ENCODE results near the gene PIGA. TPM values are rescaled to one million over a fixed set of nuclear protein-coding genes. Genes with fewer than 3 reads are reported as not detected.

PIGA gene
- 10 to 100 TPM; 13.5 to 22.4 (median 18.9) TPM for polyA plus RNA-seq (ENCODE audit: insufficient read length in 3 of 3)
- long read RNA-seq, donor 1, partial matches to known transcripts = 0 of 2 reads
- long read RNA-seq, donor 1, other reads (novel, unspliced or antisense) = 0 of 2 reads
- long read RNA-seq, donor 2, partial matches to known transcripts = 0 of 2 reads
- long read RNA-seq, donor 2, other reads (novel, unspliced or antisense) = 0 of 2 reads
- long read RNA-seq, donor 3, partial matches to known transcripts = 0 of 2 reads
- long read RNA-seq, donor 3, other reads (novel, unspliced or antisense) = 0 of 2 reads
- long read RNA-seq, donor 4, partial matches to known transcripts = 0 of 3 reads
- long read RNA-seq, donor 4, other reads (novel, unspliced or antisense) = 0 of 3 reads
- long read RNA-seq, donor 5, partial matches to known transcripts = 0 of 3 reads
- long read RNA-seq, donor 5, other reads (novel, unspliced or antisense) = 0 of 3 reads
- long read RNA-seq, donor 6, partial matches to known transcripts = 0 of 5 reads
- long read RNA-seq, donor 6, other reads (novel, unspliced or antisense) = 0 of 5 reads
- long read RNA-seq, donor 7 = 0 reads
- long read RNA-seq, donor 8, partial matches to known transcripts = 0 of 3 reads
- long read RNA-seq, donor 8, other reads (novel, unspliced or antisense) = 0 of 3 reads
- long read RNA-seq, donor 9 = 0 reads
- long read RNA-seq, donor 10, partial matches to known transcripts = 0 of 2 reads
- long read RNA-seq, donor 10, other reads (novel, unspliced or antisense) = 0 of 2 reads
- long read RNA-seq, donor 11, partial matches to known transcripts = 0 of 1 reads
- long read RNA-seq, donor 11, other reads (novel, unspliced or antisense) = 0 of 1 reads
- long read RNA-seq, donor 12 = 0 reads
- long read RNA-seq, donor 13, partial matches to known transcripts = 0 of 3 reads
- long read RNA-seq, donor 13, other reads (novel, unspliced or antisense) = 0 of 3 reads
- long read RNA-seq, donor 14, partial matches to known transcripts = 0 of 3 reads
- long read RNA-seq, donor 14, other reads (novel, unspliced or antisense) = 0 of 3 reads
- long read RNA-seq, donor 15, partial matches to known transcripts = 0 of 2 reads
- long read RNA-seq, donor 15, other reads (novel, unspliced or antisense) = 0 of 2 reads
- long read RNA-seq, donor 16, transcript PIGA-208 (1 exons, 1,320 nt) = major isoform, 5 of 7 reads
- long read RNA-seq, donor 16, partial matches to known transcripts = 0 of 7 reads
- long read RNA-seq, donor 16, other reads (novel, unspliced or antisense) = 0 of 7 reads

GRCh38 chrX:15335135-15336022, at the start of gene PIGA:
Gene PIGA (minus strand): TSS chrX:15335523. CDS start chrX:15331930, 3,593 bp downstream.
- peak; percentile 75 to 95 (median 89) for DNase-seq (ENCODE audit: extremely low read depth in 1 of 11, low read depth in 9 of 11, low spot score in 4 of 11)

GRCh38 chrX:15384304-15384703, 49.0 kb upstream of the PIGA start, which contains the start of gene VEGFD:
Gene VEGFD (minus strand): TSS chrX:15384413. CDS start chrX:15383946, 467 bp downstream.
- peak in 7 of 11 donors; percentile 3 to 26 (median 15) for DNase-seq (ENCODE audit: extremely low read depth in 1 of 11, low read depth in 9 of 11, low spot score in 4 of 11)

- DNase-seq (ENCODE audit: extremely low read depth in 1 of 11, low read depth in 9 of 11, low spot score in 4 of 11) = no peak
These were observed 47.5 kb upstream of the PIGA start for GRCh38 chrX:15382813-15383212.

GRCh38 chrX:15376956-15377355, 41.6 kb upstream of the PIGA start:
- no peak for DNase-seq (ENCODE audit: extremely low read depth in 1 of 11, low read depth in 9 of 11, low spot score in 4 of 11)

- DNase-seq (ENCODE audit: extremely low read depth in 1 of 11, low read depth in 9 of 11, low spot score in 4 of 11) = no peak
These were observed 38.7 kb upstream of the PIGA start for GRCh38 chrX:15373976-15374375.

- no peak for DNase-seq (ENCODE audit: extremely low read depth in 1 of 11, low read depth in 9 of 11, low spot score in 4 of 11)
These were observed 31.4 kb upstream of the PIGA start for GRCh38 chrX:15366506-15367352.

GRCh38 chrX:15359701-15360100, 24.4 kb upstream of the PIGA start:
- no peak for DNase-seq (ENCODE audit: extremely low read depth in 1 of 11, low read depth in 9 of 11, low spot score in 4 of 11)

- no peak for DNase-seq (ENCODE audit: extremely low read depth in 1 of 11, low read depth in 9 of 11, low spot score in 4 of 11)
These were observed 23.2 kb upstream of the PIGA start for GRCh38 chrX:15358533-15358932.

- no peak for DNase-seq (ENCODE audit: extremely low read depth in 1 of 11, low read depth in 9 of 11, low spot score in 4 of 11)
These were observed 21.1 kb upstream of the PIGA start for GRCh38 chrX:15356444-15356843.

- no peak for DNase-seq (ENCODE audit: extremely low read depth in 1 of 11, low read depth in 9 of 11, low spot score in 4 of 11)
These were observed 15.1 kb upstream of the PIGA start for GRCh38 chrX:15350329-15350996.

GRCh38 chrX:15349046-15349445, 13.7 kb upstream of the PIGA start:
- DNase-seq (ENCODE audit: extremely low read depth in 1 of 11, low read depth in 9 of 11, low spot score in 4 of 11) = peak in 9 of 11 donors; percentile 12 to 66 (median 41)

- no peak for DNase-seq (ENCODE audit: extremely low read depth in 1 of 11, low read depth in 9 of 11, low spot score in 4 of 11)
These were observed 10.7 kb upstream of the PIGA start for GRCh38 chrX:15345976-15346375.

- no peak for DNase-seq (ENCODE audit: extremely low read depth in 1 of 11, low read depth in 9 of 11, low spot score in 4 of 11)
These were observed 8.8 kb upstream of the PIGA start for GRCh38 chrX:15344106-15344505.

GRCh38 chrX:15343075-15343476, 7.8 kb upstream of the PIGA start:
- no peak for DNase-seq (ENCODE audit: extremely low read depth in 1 of 11, low read depth in 9 of 11, low spot score in 4 of 11)

GRCh38 chrX:15340867-15341266, 5.5 kb upstream of the PIGA start:
- no peak for DNase-seq (ENCODE audit: extremely low read depth in 1 of 11, low read depth in 9 of 11, low spot score in 4 of 11)

- peak in 9 of 11 donors; percentile 12 to 52 (median 35) for DNase-seq (ENCODE audit: extremely low read depth in 1 of 11, low read depth in 9 of 11, low spot score in 4 of 11)
These were observed 695 bp upstream of the PIGA start for GRCh38 chrX:15336023-15336413.

GRCh38 chrX:15334561-15334960, 762 bp downstream of the PIGA start:
- no peak for DNase-seq (ENCODE audit: extremely low read depth in 1 of 11, low read depth in 9 of 11, low spot score in 4 of 11)
